HG03354 (cell line): ENCODE data around the gene HYAL4.
A peak's percentile ranks its signal among the peaks of the same experiment; 100 is the strongest.
"Not testable (repeated sequence)": the region's sequence is repeated elsewhere in the genome, so short reads cannot be mapped to it uniquely, and the experiment has no call there.

Experiments used
- ATAC-seq: cut with Tn5 transposase; IDR thresholded peaks from one replicate; pipeline ENCODE4 v1.9.1; 2021; ENCODE audit warnings: mild to moderate bottlenecking; ENCODE audit not compliant: unreplicated experiment, poor library complexity, severe bottlenecking

Gene HYAL4

GRCh38 chr7:123844142-123844541, 827 bp upstream of the HYAL4 start:
- ATAC-seq: not testable (repeated sequence)

DNA sequence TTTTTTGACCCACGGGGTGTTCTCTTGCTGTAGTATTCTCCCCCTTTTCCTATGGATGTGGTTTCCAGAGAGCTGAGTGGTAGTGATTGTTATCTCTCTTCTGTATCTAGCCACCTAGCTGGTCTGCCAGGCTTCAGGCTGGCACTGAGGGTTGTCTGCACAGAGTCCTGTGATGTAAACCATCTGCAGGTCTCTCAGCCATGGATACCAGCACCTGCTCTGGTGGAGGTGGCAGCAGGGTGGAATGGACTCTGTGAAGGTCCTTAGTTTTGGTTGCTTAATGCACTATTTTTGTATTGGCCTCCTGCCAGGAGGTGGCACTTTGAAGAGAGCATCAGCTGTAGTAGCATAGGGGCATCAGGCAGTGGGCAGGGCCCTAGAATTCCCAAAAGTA, 851 bp downstream of the HYAL4 start:
- ATAC-seq: no peak

DNA sequence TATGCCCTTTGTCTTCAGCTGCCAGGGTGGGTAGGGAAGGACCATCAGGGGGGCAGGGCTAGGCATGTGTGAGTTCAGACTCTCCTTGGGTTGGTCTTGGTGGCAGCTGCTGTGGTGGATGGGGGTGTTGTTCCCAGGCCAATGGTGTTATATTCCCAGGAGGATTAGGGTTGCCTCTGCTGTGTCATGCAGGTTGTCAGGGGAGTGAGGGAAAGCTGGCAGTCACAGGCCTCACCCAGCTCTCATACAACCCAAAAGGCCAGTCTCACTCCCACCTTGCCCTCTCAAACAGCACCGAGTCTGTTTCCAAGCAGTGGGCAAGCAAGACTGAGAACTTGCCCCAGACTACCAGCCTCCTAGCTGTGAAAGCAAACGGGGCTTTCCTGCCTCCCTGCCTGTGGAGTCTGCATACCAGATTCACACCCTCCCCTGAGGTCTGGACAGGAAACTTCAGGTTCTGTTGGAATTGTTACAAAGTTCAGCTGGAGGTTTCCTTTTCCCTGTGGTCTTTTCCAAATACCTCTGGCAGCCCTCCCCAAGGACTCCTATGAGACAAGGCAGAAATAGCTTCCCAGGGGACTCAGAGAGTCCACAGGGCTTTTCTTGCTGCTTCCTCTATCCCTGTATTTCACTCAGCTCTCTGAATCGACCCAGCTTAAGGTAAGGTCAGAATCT, 1.4 kb downstream of the HYAL4 start:
- no peak for ATAC-seq

DNA sequence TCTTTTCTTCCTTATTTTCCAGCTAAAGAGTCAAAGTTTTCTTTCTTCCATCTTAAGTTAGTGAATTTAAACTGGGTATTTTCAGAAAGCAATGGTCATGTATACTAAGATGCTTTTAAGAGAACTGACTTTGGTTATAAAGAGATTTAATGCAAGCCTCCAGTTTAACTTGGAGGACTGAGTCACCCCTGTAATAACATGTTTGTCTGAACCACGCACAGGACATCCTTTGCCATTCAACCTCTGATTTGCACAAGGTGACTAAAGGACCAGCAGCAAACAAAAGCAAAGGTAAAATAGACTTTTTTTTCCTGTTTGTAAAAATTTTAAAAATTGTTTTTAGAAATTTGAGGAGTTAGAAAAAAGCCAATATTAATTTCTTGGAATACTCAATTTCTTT, 2.9 kb downstream of the HYAL4 start:
- no peak for ATAC-seq

DNA sequence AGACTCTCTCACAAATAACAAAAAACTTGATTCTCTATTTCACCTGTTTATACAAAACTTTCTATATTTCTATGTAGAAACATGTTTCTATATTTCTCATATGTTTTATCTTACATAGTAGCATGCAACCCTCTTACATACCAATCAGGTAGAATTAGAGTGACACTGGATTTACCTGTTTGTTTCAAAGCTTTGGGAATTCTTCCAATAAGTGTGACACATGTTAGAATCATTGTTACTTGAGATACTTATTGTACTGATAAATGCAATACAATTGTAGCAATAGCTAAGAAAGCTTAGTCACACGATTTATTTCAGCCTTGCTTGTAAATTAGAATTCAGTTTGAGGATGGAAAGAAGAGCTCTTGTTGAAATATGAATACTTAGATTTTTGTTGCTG, 4.9 kb downstream of the HYAL4 start:
- no peak for ATAC-seq

GRCh38 chr7:123851404-123851803, 6.4 kb downstream of the HYAL4 start:
- ATAC-seq: not testable (repeated sequence)

- not testable (repeated sequence) for ATAC-seq
Measured at GRCh38 chr7:123854291-123854690, 9.3 kb downstream of the HYAL4 start.

GRCh38 chr7:123856428-123856827, 11.5 kb downstream of the HYAL4 start:
- ATAC-seq: not testable (repeated sequence)

DNA sequence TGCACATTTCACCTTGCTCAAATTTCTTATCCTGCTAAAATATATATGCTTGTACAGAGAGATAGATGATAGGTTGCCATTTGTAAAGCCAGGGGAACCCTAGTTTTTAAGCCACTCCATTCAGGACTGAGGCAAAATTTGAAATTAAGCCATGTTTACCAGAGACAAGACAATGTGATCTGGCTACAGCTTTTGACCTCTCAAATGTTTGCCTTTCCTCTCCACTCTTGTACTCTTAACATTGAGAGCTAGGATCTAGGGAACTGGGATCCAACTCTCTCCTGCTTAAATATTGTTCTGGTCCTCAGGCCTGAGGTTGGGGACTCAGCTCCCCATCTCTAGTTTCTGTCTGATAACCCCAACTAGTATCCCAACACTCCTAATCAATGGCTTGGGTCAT, 15.9 kb downstream of the HYAL4 start:
- ATAC-seq: no peak

DNA sequence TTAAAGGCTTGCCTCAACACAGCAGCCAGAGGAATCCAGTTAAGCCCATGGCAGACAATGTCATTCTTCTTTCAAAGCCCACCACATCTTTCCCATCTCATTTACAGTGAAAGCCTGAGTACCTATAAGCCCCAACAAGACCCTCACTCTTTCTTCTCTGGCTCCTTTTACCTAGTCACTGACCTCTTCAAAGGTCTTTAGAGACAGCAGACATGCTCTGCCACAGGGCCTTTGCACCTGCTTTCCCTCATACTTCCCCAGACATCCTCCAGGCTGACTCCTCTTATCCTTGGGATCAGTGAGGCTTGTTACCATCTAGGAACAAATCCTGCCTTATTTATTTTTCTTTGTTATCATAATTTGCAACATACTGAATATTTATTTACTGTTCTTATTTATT, 17.8 kb downstream of the HYAL4 start:
- no peak for ATAC-seq

DNA sequence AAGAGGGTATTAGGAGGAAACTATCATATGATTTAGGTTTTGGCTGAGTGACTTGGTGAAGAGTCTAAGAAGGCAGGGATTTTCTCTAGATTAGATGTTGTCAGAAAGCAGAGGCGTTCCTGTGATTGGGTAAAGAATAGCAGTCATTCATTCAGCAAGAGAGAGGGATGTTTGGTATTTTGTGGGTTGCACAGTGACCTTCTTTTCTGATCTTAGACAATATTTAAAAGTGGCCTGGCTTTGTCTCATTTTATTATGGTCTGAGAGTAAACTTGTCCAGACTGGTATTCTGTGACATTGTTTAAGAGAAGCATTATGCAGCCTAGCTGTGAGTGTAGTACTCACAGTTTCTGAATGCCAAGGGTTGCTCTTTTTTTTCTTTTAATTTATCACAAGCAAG, 18.5 kb downstream of the HYAL4 start:
- no peak for ATAC-seq

- ATAC-seq: no peak
Measured at GRCh38 chr7:123864012-123864411, 19.0 kb downstream of the HYAL4 start.

DNA sequence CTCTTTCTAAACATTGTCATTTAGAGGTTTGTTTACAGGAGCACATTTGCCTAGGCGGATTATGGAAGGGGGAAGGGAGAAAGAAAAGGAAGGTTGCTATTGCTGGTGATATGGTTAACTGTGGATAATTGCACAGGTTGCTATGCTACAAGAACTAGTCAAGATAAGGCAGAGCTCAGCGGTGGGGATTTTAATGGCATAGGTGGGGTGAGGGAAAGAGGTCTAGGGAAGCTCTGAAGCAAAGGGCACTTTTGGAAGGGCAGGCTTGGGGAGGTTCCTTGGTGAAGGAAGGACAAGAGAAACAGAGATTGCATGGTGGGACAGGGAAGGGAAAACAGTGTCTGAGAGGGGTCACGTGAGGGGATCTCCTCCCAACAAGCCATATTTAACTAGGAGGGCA, 19.5 kb downstream of the HYAL4 start:
- no peak for ATAC-seq

GRCh38 chr7:123864966-123865365, 20.0 kb downstream of the HYAL4 start:
- no peak for ATAC-seq

DNA sequence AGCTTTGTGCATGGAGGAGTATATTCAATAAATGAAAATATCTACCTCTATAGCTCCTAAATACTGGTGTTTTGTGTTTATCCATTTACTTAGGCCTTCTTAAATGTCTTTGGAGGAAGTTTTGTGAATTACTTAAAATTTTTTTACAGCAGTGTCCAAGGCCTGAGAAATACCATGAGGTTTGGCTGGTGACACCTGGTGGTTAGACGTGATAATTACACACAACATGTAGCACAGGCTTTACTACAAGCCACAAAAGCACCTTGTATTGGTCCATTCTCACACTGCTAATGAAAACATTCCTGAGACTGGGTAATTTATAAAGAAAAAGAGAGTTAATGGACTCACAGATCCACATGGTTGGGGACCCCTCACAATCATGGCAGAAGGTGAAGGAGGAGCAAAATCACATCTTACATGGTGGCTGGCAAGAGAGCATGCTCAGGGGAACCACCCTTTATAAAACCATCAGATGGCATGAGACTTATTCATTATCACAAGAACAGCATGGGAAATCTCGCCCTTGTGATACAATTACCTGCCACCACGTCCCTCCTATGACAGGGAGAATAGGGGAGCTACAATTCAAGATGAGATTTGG, 20.6 kb downstream of the HYAL4 start:
- peak; percentile 94 for ATAC-seq

DNA sequence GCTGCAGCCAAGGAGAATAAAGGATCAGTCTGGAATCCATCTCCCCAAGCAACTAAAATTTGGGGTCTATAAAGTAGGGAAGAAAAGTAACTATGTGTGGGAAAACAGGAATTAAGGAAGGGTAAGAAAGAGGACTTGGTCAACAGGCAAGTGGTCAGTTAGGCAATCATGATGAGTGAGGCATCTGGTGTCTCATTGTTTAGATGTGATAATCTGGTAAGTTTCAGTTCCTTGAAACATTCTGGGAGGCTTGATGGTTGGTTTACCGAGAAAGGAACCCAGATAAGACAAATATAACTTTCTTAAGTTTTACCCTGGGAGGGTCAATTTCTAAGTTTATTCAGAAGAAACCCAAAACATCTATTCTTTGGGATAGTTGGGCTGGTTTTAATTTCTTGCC, 22.3 kb downstream of the HYAL4 start:
- ATAC-seq: no peak

DNA sequence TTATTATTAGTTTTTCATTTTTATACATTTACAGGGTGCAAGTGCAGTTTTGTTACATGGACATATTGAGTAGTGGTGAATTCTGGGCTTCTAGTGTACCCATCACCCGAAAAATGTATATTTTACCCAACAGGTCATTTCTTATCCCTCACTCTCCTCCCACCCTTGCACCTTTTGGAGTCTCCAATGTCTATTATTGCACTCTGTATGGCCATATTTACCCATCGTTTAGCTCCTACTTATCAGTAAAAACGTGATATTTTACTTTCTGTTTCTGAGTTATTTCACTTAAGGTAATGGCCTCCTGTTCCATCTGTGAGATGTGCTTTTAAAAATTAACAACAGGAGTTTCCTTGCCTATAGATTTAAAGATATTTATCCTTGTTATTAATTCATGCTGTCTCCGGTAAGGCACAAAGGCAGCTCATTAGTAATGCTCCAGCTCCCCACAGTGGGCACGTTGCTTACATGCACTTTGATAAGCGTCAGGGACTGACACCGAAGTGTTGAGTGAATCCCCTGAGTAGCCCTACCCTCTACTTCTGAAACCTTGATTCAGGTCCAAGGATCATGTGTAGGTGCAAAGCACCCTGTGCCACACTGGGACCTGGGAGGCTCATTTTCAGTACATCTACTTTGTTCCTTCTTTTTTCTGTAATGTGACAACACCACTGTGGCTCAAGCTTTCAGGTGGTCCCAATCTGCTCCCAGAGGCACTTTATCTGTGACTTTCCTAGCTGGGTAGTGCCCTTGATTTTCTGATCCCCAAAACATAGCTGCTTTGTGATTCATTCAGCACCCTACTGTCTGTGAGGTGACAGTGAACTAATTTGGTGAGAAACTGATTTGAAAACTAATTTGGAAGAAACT, 27.3 kb downstream of the HYAL4 start:
- ATAC-seq: peak; percentile 91

GRCh38 chr7:123872908-123873307, 27.9 kb downstream of the HYAL4 start:
- ATAC-seq: no peak

GRCh38 chr7:123876557-123877256, 31.7 kb downstream of the HYAL4 start:
- ATAC-seq: no peak

DNA sequence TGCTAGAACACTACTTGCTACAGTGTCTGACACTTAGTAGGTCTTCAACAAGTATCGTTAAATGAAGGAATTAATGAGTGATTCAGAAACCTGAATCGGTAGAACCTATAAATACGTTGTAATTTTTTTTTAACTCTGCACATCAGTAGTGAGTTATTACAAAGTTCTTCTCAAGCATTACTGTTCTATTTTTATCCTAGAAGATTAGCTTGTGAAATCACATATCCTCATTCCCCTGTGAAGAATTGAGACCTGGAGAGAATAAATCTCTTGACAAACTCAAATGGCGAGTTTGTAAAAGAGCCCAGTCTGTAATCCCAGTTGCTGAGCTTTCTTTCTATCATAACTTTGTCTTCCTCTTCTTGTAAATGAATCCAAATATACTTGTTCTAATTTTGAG, 34.7 kb downstream of the HYAL4 start:
- no peak for ATAC-seq
